ENCODE measurements around the gene EXOC3L2.
A peak's percentile ranks its signal among the peaks of the same experiment; 100 is the strongest.
"Not testable (repeated sequence)": the region's sequence is repeated elsewhere in the genome, so short reads cannot be mapped to it uniquely, and the experiment has no call there.

EXOC3L2 gene

GRCh38 chr19:45245334-45245787, at the start of gene EXOC3L2:
Gene EXOC3L2, minus strand, starts transcription at chr19:45245407. Its CDS starts 6,362 bp downstream, at chr19:45239045.
- no peak for DNase-seq

GRCh38 chr19:45294291-45295029, 49.3 kb upstream of the EXOC3L2 start:
- DNase-seq = no peak

- DNase-seq = peak; percentile 23 to 35
Measured at GRCh38 chr19:45293682-45294081, 48.5 kb upstream of the EXOC3L2 start.

- no peak for DNase-seq
Measured at GRCh38 chr19:45291834-45292233, 46.6 kb upstream of the EXOC3L2 start.

- no peak for DNase-seq
Measured at GRCh38 chr19:45290381-45290931, 45.2 kb upstream of the EXOC3L2 start.

- no peak for DNase-seq
Measured at GRCh38 chr19:45283443-45284033, 38.3 kb upstream of the EXOC3L2 start.

- DNase-seq = no peak
Measured at GRCh38 chr19:45280471-45280961, 35.3 kb upstream of the EXOC3L2 start.

GRCh38 chr19:45279587-45280192, 34.5 kb upstream of the EXOC3L2 start:
- no peak for DNase-seq

- no peak for DNase-seq
Measured at GRCh38 chr19:45278087-45278486, 32.9 kb upstream of the EXOC3L2 start.

- no peak for DNase-seq
Measured at GRCh38 chr19:45276284-45276687, 31.1 kb upstream of the EXOC3L2 start.

GRCh38 chr19:45275370-45275971, 30.3 kb upstream of the EXOC3L2 start:
- DNase-seq = no peak

GRCh38 chr19:45273521-45273855, 28.3 kb upstream of the EXOC3L2 start:
- DNase-seq = no peak

GRCh38 chr19:45271735-45272108, 26.5 kb upstream of the EXOC3L2 start:
- no peak for DNase-seq

GRCh38 chr19:45271098-45271734, 26.0 kb upstream of the EXOC3L2 start:
- no peak for DNase-seq

GRCh38 chr19:45269939-45270338, 24.7 kb upstream of the EXOC3L2 start:
- not testable (repeated sequence) for DNase-seq

- no peak for DNase-seq
Measured at GRCh38 chr19:45267296-45267695, 22.1 kb upstream of the EXOC3L2 start.

- no peak for DNase-seq
Measured at GRCh38 chr19:45265375-45265774, 20.2 kb upstream of the EXOC3L2 start.

- DNase-seq = no peak
Measured at GRCh38 chr19:45264781-45265317, 19.6 kb upstream of the EXOC3L2 start.

- DNase-seq = no peak
Measured at GRCh38 chr19:45263013-45263412, 17.8 kb upstream of the EXOC3L2 start.

- no peak for DNase-seq
Measured at GRCh38 chr19:45262570-45262969, 17.4 kb upstream of the EXOC3L2 start.

GRCh38 chr19:45258862-45259261, 13.7 kb upstream of the EXOC3L2 start:
- DNase-seq = no peak

- no peak for DNase-seq
Measured at GRCh38 chr19:45256836-45257235, 11.6 kb upstream of the EXOC3L2 start.
